Spleen (tissue), 11 donors: ENCODE measurements around the gene LRRC32. TPM values are rescaled to one million over a fixed set of nuclear protein-coding genes. Genes with fewer than 3 reads are reported as not detected.

Experiments
- DNase-seq: peaks from one replicate; pipeline ENCODE4 v3.0.0-alpha.2; 2020
- H3K27ac ChIP-seq, 8 donors: fragments of 200-600 bp; sonication (generic) in 7 of 8; 1 replicate in 4 of 8; 2 replicates in 4 of 8; pipeline versions ENCODE4 v1.5.0 to v1.8.0; 2016 to 2021; ENCODE audit warnings: inconsistent platforms in 4 of 8, mild to moderate bottlenecking in 4 of 8, moderate library complexity in 1 of 8
- H3K27me3 ChIP-seq, 7 donors: fragments of 200-600 bp; sonication (generic) in 6 of 7; replicated peaks in 1 of 7; 1 replicate in 4 of 7; 2 replicates in 3 of 7; pipeline versions ENCODE4 v1.5.0 to v1.8.0; 2016 to 2021; ENCODE audit warnings: inconsistent platforms in 3 of 7, mild to moderate bottlenecking in 1 of 7
- H3K36me3 ChIP-seq, 6 donors: fragments of 200-600 bp; sonication (generic) in 5 of 6; 1 replicate in 4 of 6; 2 replicates in 2 of 6; pipeline versions ENCODE4 v1.5.0 to v1.8.0; 2016 to 2021; ENCODE audit warnings: inconsistent platforms in 2 of 6
- H3K4me1 ChIP-seq, 6 donors: fragments of 200-600 bp; sonication (generic) in 5 of 6; 1 replicate in 3 of 6; 2 replicates in 3 of 6; pipeline versions ENCODE4 v1.5.0 to v1.8.0; 2016 to 2021; ENCODE audit warnings: inconsistent platforms in 3 of 6
- H3K4me3 ChIP-seq, 8 donors: fragments of 200-600 bp; sonication (generic) in 7 of 8; 1 replicate in 4 of 8; 2 replicates in 4 of 8; pipeline versions ENCODE4 v1.5.0 to v1.8.0; 2016 to 2021; ENCODE audit warnings: inconsistent platforms in 4 of 8, mild to moderate bottlenecking in 4 of 8, moderate library complexity in 2 of 8
- H3K9me3 ChIP-seq, 8 donors: fragments of 200-600 bp; sonication (generic) in 7 of 8; 1 replicate in 4 of 8; 2 replicates in 4 of 8; pipeline versions ENCODE4 v1.5.0 to v1.8.0; 2016 to 2021; ENCODE audit warnings: inconsistent platforms in 4 of 8
- POLR2A ChIP-seq, 3 donors: fragments of 450-650 bp; IDR thresholded peaks; one replicate each; pipeline ENCODE4 v1.5.1; 2017; ENCODE audit warnings: antibody characterized with exemption in 3 of 3, mild to moderate bottlenecking in 1 of 3
- POLR2AphosphoS5 ChIP-seq, 3 donors: sonication (generic); formaldehyde crosslinking; IDR thresholded peaks; one replicate each; pipeline ENCODE4 v1.5.1; 2017; ENCODE audit warnings: antibody characterized with exemption in 3 of 3
- WGBS, 5 donors: extraction: QIAGEN DNeasy Blood & Tissue Kit in 3 of 5; methylation state at CpG; one replicate each; pipeline versions ENCODE4 v1.1.5 to v1.1.7; 2013 to 2018; 5-methylcytosine and 5-hydroxymethylcytosine counted together
- intact Hi-C: fragments of 100-400 bp; cut with DNase I; formaldehyde crosslinking; loops from one replicate; pipeline ENCODE4 v1.15.0; 2023; ENCODE audit warnings: low total_unique reads
- polyA plus RNA-seq, 3 donors: library from polyadenylated mRNA; stranded (reverse); fragments of 200-250 nt; gene quantifications; one replicate each; pipeline ENCODE4 v1.2.1, GENCODE V29; 2013
- total RNA-seq, 7 donors: library from RNA; depleted of rRNA in 3 of 7; stranded (reverse); fragments of >200 nt in 3 of 7; fragmentation: NEBNext Ultra II Directional in 4 of 7; extraction: Animal tissue kit (Norgen Biotek cat#: 25700) in 4 of 7; gene quantifications; one replicate each; pipeline versions ENCODE4 v1.1.0 to v1.2.1, GENCODE V29; 2016 to 2021
- TF ChIP-seq, protein P1 (sequence below), 11 experiments: fragments of 200-600 bp in 7 of 11; fragments of 450-650 bp in 4 of 11; sonication (generic) in 4 of 11; IDR thresholded peaks in 8 of 11; conservative IDR thresholded peaks in 3 of 11; 1 replicate in 7 of 11; 2 replicates in 4 of 11; pipeline versions ENCODE4 v1.4.0 to v1.8.0; 2016 to 2021; ENCODE audit warnings: antibody characterized with exemption in 11 of 11, inconsistent platforms in 4 of 11, mild to moderate bottlenecking in 1 of 11
- donor health status: healthy with polysubstance abuse.
- donor health status: DM: no; HTN: no; CAD: no; lungs with moderate emphysema.
- donor health status: DM: no; HTN: no; CAD: no.
- donor health status: Bipolar disorder and iron deficiency.
- donor health status: healthy.
- donor health status: DM: no; HTN: no; CAD: no.
- donor health status: DM: yes; HTN: yes; CAD: no.

Gene LRRC32
- total and polyA plus RNA-seq, 10 donors: 25.9 to 214 (median 74.3) TPM

DNA sequence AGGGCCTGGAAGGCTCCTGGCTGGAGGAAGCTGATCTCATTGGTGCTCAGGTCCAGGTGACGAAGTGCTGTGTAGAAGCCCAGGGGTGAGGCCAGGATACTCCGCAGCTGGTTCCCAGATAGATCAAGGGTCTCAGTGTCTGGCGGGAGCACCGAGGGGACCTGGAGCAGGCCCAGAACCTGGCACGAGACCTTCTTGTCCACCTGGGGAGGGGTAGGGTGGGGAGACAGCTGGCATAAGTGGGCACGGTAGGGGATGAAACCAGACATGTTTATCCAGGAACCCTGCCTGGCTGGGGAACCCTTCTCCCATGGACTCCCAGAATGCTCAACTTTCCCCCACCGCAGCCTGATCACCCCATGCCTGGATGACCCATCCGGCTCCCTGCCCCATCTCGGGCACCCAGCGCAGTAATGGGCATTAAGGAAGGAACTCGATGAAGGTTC, 9.2 kb downstream of the LRRC32 start:
- H3K4me1 ChIP-seq: peaks cover 15 to 71% (median 54%) of the 10 kb centered on the region in 6 donors
- peaks cover 0 to 66% (median 14%) of the 10 kb centered on the region in 6 donors for H3K36me3 ChIP-seq
- H3K4me3 ChIP-seq: no peak overlapping the region
- TF ChIP-seq POLR2A (IDR thresholded peaks at IDR 0.05) (no peak), POLR2AphosphoS5 (IDR thresholded peaks at IDR 0.05) (no peak)
- TF ChIP-seq, protein P1, sequence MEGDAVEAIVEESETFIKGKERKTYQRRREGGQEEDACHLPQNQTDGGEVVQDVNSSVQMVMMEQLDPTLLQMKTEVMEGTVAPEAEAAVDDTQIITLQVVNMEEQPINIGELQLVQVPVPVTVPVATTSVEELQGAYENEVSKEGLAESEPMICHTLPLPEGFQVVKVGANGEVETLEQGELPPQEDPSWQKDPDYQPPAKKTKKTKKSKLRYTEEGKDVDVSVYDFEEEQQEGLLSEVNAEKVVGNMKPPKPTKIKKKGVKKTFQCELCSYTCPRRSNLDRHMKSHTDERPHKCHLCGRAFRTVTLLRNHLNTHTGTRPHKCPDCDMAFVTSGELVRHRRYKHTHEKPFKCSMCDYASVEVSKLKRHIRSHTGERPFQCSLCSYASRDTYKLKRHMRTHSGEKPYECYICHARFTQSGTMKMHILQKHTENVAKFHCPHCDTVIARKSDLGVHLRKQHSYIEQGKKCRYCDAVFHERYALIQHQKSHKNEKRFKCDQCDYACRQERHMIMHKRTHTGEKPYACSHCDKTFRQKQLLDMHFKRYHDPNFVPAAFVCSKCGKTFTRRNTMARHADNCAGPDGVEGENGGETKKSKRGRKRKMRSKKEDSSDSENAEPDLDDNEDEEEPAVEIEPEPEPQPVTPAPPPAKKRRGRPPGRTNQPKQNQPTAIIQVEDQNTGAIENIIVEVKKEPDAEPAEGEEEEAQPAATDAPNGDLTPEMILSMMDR (IDR thresholded peaks at IDR 0.05 in 8 of 11, conservative IDR thresholded peaks at IDR 0.05 in 3 of 11): no peak
- DNase-seq: peak; percentile 66
- H3K9me3 ChIP-seq: no peaks in the 10 kb centered on the region
- intact Hi-C loops: no loop called here
- H3K27me3 ChIP-seq: no peaks in the 10 kb centered on the region
- WGBS, 5 donors: 87 to 97% (median 94%) methylated on average over 7 to 11 of the region's 11 CpGs
- no peak overlapping the region for H3K27ac ChIP-seq

DNA sequence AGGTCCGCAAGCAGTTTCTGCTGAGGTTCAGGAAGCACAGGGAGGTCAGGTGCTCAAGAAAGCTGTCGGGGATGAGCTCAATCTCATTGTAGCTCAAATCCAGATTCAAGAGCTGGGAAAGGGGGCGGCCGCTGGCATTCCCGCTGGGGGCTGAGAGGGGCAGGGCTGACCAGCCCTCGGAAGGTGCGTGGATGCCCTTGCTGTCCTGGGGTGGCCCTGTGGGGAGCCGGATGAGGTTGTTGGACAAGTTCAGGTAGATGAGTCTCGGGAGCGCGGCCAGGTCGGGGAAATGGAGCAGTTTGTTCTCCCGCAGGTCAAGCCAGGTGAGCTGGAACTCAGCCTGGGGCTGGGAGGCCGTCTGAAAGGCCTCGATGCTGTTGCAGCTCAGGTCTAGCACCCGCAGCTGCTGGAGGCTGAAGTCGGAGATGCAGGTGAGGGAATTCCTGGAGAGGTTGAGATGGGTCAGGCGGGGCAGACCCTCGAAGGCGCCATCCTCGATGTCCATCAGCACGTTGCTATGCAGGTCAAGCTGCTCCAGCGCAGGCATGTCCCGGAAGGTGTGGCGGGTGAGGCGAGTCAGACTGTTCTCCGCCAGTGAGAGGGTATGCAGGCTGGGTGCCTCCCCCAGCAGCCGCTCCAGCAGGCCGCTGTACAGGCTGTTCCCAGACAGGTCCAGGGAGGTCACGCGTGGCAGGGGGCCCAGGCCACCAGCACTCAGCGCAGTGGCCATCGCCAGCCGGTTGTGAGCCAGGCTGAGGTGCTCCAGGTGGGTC, 9.8 kb downstream of the LRRC32 start:
- WGBS, 5 donors: 92 to 96% (median 94%) methylated on average over 25 to 34 of the region's 34 CpGs

DNA sequence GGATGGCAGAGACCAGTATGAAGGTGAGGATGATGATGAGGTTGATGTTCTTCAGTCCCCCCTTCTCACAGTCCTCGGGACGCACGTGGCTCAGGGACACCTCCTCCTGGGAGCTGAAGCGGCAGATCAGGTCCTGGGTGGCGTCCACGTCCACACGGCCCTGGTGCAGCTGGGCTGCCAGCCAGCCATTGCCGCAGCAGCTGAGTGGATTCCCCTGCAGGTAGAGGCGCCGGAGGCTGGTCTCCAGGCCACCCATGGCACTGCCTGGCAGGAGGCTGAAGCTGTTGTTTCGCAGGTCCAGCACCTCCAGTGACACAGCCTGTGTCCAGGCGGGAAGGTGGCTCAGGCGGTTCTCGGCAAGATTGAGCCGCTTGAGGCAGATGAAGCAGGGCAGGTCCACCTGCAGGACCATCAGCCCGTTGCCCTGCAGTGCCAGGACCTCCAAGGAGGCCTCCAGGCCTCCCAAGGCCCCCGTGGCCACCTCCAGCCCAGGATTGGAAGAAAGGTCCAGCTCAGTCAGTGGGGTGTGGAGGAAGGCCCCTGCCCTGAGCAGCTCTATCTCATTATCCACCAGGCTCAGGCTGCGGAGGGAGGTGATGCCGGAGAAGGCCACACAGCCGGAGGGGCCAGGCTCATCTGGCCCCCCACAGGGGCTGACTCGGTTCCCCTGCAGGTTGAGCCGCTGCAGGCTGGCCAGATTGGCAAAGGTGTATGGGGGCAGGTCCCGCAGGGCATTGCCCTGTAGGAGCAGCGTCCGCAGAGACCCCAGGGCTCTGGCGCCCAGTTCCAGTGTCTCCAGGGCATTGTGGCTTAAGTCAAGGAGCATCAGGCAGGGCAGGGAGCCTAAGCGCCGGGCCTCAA, 10.6 kb downstream of the LRRC32 start:
- TF ChIP-seq POLR2AphosphoS5 (IDR thresholded peaks at IDR 0.05): peak in 1 of 3 donors; percentile 7
- no peak for TF ChIP-seq POLR2A (IDR thresholded peaks at IDR 0.05)
- peaks cover 5 to 63% (median 44%) of the 10 kb centered on the region in 6 donors for H3K4me1 ChIP-seq
- intact Hi-C loops: no loop called here
- H3K4me3 ChIP-seq: no peak overlapping the region
- peaks cover 0 to 4% (median 0%) of the 10 kb centered on the region in 7 donors for H3K27me3 ChIP-seq
- WGBS, 5 donors: 90 to 96% (median 92%) methylated on average over 12 to 28 of the region's 28 CpGs
- DNase-seq: peak; percentile 73
- peaks cover 0 to 66% (median 14%) of the 10 kb centered on the region in 6 donors for H3K36me3 ChIP-seq
- H3K9me3 ChIP-seq: no peaks in the 10 kb centered on the region
- H3K27ac ChIP-seq: no peak overlapping the region

More for the DNA sequence above, 9.8 kb downstream of the LRRC32 start:
- Histone ChIP-seq H3K4me3 (no peak overlapping the region), H3K36me3 (peaks cover 0 to 66% (median 14%) of the 10 kb centered on the region in 6 donors), H3K9me3 (no peaks in the 10 kb centered on the region), H3K27ac (no peak overlapping the region), H3K4me1 (peaks cover 12 to 69% (median 50%) of the 10 kb centered on the region in 6 donors), H3K27me3 (peaks cover 0 to 4% (median 0%) of the 10 kb centered on the region in 7 donors)
- DNase-seq: peak; percentile 70
- intact Hi-C loops: no loop called here
- TF ChIP-seq, protein P1 (IDR thresholded peaks at IDR 0.05 in 8 of 11, conservative IDR thresholded peaks at IDR 0.05 in 3 of 11): no peak
- no peak for TF ChIP-seq POLR2A (IDR thresholded peaks at IDR 0.05)
- TF ChIP-seq POLR2AphosphoS5 (IDR thresholded peaks at IDR 0.05): no peak

DNA sequence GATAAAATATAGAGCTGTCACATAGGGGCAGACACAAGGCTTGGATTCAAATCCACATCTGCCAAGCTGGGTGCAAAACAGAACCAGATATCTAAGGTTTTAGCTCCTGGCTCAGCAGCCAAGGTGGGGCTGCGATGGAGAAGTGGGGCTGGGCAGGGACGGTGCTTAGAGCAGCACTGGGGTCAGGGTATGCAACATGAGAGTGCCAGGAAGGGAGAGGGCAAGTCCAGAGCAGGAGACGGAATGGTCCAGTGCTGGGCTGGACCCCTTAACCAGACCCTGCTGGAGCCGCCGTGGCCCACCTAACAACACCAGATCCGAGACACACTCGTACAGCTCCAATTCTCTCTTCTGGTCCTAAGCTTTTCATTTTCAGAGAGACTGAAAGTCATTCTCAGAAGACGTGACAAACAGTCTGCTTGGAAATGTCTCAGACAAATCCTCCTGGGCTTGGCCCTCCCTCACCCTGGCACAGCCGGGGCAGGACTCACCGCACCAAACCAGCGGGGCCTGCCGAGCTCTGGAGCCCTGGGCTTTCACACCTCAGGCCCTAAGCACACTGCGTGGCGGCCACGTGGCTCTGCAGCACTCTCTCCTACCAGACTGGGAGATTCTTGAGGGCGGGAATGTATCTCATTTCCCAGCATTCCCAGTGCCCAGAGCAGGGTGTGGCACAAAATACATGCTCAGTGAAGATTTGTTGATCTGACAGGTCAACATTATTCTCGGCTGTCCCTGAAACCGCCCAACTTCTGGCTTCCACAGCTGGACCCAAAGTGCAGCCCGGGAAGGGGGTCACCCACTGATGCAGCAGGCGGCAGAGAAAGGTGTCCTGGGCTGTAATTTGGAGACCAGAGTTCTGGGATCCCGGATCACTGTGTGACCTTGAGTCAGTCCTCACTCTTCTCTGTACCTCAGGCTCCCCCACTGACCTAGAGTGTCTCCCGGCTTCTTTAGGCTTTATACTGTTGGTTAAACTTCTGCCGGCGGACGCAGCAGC, 11.6 kb downstream of the LRRC32 start:
- intact Hi-C loops: no loop called here
- TF ChIP-seq, protein P1 (IDR thresholded peaks at IDR 0.05 in 8 of 11, conservative IDR thresholded peaks at IDR 0.05 in 3 of 11): no peak
- TF ChIP-seq POLR2A (IDR thresholded peaks at IDR 0.05): no peak
- no peak for TF ChIP-seq POLR2AphosphoS5 (IDR thresholded peaks at IDR 0.05)
- H3K9me3 ChIP-seq: no peaks in the 10 kb centered on the region
- H3K27me3 ChIP-seq: peaks cover 0 to 4% (median 0%) of the 10 kb centered on the region in 7 donors
- peak; percentile 61 for DNase-seq
- H3K36me3 ChIP-seq: peaks cover 0 to 63% (median 14%) of the 10 kb centered on the region in 6 donors
- peak overlapping the region in 1 of 8 donors; percentile 8 for H3K27ac ChIP-seq
- H3K4me1 ChIP-seq: peaks cover 0 to 54% (median 35%) of the 10 kb centered on the region in 6 donors
- WGBS, 5 donors: 84 to 92% (median 86%) methylated on average over 14 to 25 of the region's 25 CpGs
- no peak overlapping the region for H3K4me3 ChIP-seq
